Activated naive CD4-positive, alpha-beta T cell treated with Interleukin-2 at 50 U/mL for 16 hours (primary cell): ENCODE measurements around the gene FGFRL1.
"Not testable (repeated sequence)": the region's sequence is repeated elsewhere in the genome, so short reads cannot be mapped to it uniquely, and the experiment has no call there.

ENCODE experiments used
- DNase-seq: peaks from one replicate; pipeline ENCODE4 v3.0.0-alpha.2; 2020

FGFRL1 gene

DNA sequence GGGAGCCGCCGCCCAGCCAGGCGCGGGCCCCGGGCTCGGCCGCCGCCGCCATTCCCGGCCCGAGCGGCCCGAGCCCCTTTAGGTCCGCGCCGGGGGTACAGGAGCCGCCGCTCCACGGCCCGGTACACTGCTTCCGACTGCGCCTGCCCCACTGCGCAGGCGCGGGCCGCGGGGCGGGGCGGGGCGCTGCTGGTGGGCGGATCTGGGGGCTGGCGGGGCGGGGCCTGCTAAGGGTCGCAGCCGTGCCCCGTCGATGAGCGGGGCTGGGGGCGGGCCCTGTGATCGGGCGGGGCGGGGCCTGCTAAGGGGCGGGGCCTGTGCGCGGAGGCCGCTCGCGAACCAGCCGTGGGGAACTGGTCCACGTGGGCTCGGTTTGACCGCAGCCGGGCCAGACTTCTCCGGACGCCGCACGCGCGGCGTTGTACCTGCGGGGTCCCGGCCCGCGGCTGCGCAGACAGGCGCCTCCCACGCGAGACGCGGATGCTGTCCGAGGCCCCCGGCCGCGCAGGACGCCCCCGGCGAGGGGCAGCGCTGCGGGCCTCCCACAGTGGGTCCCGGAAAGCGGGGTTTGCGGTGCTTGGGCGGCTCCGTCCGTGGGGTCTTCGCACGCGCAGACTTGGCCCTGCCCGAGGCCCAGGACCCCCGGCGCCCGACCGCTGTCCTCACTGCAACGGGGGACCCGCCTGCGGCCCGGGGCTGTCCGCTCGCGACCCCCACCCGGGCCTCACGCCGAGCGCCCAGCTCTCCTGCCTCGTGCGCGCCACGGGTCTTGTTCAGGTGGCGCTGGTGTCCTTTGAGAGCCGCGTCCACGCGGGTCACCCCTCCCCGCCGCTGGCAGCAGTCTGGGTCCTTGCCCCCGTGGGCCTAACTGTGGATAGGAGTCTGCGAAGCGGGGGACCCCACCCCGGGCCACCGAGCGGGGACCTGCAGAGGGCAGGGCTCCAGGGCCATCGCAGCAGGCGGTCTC is 37.7 kb upstream of the FGFRL1 start, which contains the start of gene DGKQ:
DGKQ (minus strand) TSS at position 139 of the 967 bp plus-strand sequence; CDS start at position 52, 87 bp downstream.
- peak; percentile 87 for DNase-seq

DNA sequence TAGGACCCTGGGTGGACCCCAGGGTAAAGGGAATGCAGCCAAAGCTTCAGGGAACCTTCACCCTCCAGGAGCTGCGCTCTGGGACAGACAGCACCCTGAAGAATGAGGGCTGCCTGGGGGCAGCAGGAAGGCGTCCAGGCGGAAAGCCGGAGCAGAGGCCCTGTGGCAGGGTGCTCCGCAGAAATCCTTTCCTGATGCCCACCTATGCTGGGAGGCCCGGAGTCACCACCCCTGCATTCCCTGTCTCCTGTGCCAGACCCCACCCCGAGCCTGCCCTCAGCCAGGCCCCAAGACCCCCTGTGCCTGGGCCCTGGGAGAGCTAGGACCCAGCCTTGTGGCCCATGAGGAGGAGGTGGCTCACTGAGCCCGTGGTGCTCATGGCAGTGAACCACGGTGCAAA is 36.8 kb upstream of the FGFRL1 start:
- no peak for DNase-seq

DNA sequence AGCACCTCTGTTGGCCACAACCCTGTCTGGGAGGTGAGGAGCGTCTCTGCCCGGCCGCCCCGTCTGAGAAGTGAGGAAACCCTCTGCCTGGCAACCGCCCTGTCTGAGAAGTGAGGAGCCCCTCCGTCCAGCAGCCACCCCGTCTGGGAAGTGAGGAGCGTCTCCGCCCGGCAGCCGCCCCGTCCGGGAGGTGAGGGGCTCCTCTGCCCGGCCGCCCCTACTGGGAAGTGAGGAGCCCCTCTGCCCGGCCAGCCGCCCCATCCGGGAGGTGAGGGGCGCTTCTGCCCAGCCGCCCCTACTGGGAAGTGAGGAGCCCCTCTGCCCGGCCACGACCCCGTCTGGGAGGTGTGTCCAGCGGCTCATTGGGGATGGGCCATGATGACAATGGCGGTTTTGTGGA is 35.4 kb upstream of the FGFRL1 start:
- DNase-seq: not testable (repeated sequence)

DNA sequence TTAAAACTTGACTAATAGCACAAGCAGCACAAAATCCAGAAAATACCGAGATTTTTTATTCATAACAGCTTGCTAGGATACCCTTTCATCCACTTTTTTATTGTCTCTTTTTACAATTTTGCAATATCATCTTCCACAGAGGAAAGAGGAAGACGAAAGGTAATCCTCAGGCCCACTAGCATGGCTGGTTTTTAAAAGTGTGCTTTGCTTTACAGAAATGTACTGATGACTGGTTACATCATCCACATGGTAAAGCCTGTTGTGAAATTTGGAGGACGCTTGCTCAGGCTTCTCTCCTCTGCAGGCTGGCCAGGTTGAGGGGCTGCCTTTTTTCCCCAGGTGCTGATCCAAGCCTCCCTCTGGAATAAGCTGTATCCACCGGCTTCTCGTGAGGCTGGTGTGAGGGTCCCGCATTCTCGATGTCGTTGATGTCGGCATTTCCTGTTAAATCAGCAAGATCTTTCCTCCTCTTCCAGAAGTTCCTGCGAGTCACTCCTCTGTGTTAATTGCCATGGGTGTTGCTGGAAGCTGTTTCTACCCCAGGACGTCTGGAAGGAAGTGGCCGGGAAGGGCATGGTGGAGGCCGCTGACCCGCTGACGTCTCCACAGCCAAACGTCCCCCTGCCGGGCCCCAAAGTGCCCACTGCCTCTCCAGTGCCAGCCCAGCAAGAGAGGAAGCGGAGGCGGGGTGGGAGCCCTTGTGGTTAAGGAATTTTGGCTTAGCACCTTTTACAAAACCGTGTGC is 32.3 kb upstream of the FGFRL1 start:
- DNase-seq: no peak

DNA sequence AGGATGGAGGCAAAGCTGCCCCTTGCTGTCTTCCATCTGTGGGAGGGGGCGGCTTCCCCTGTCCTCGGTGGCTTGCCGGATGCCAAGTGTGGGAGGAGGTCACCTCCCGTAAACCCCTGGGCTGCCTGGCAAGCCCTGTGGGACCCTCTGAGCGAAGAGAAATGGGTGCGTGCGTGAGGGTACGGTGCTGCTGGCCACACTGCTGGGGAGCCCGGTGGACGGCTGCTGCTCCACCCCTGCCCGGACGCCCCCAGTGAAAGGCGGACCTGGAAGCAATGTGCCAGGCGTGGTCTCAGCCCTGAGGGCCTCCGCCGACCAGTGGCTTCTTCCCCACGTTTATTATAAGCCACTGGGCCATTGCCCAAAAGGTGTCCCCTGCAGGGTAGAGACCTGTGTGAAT is 29.1 kb upstream of the FGFRL1 start:
- DNase-seq: no peak

DNA sequence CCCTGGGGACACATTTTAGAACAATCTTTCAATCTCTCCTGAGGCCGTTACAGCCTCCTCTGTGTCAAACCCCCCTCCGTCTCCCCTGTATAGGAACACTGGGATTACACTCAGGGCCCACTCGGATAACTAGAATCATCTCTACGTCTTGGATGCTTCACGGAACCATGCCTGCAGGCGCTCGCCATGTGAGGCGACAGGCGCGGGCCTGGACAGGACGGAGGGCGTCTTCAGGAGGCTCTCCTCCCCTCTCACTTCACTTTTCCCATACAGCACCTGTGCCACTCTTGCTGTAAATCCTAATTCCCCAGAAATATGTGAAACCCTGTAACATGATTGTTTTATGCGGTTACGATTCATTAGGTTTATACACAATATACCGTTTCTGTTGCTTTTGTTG is 28.6 kb upstream of the FGFRL1 start:
- no peak for DNase-seq

DNA sequence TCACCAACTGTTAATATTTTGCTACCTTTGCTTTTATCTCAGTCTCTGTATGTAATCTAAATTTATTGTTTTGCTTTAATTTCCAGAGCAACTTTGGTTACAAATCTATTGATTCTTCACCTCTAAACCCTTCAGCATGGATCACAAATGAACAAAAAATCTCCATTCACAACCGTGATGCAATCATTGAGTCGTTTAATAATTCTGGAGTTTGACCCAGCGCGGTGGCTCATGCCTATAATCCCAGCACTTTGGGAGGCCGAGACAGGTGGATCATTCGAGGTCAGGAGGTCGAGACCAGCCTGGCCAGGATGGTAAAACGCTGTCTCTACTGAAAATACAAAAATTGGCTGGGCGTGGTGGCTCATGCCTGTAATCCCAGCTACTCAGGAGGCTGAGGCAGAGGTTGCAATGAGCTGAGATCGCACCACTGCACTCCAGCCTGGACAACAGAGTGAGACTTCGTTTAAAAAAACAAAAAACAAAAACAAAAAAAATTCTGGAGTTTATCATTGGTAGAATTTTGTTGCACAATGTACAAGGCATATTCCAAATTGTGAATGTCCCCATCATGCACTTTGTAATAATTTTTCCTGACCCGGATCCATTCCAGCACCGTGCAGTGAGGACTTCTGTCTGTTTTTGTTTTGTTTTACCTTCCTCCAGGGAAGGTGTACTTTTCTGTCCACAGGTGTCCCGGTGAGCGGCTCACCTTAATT is 26.9 kb upstream of the FGFRL1 start:
- DNase-seq: no peak

DNA sequence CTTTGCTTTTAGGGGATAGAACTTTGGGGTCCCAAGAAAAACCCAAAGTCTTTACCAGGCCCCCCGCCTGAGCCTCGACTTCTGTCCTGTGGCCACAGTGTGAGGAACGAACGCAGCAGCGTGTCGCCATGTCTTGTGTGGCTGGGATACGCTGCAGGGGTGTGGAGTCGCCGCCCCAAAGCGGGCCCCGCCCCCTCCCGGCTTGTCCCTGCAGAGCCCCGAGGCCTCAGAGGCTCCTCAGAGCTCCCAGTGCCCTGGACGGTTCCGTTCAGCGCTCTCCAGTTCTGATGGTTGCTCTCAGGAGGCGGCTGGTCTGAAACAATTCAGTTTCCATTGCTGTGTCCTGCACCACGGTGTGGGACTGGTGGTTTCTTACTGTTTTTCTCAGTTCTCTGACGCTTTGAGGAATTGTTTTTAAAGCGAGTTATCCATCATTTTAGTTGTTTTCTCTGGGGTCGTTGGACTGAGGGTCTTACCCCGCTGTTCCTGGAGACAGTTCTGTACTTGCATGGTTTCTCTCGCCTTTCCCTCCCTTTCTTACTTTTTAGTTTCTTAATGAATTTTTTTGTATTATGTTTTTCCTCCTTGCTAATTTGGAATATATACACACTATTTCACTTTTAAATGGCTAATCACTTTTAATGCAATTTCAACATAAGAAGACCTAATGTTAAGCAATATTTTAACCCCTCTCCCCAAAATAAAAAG is 26.1 kb upstream of the FGFRL1 start:
- DNase-seq: peak; percentile 78

DNA sequence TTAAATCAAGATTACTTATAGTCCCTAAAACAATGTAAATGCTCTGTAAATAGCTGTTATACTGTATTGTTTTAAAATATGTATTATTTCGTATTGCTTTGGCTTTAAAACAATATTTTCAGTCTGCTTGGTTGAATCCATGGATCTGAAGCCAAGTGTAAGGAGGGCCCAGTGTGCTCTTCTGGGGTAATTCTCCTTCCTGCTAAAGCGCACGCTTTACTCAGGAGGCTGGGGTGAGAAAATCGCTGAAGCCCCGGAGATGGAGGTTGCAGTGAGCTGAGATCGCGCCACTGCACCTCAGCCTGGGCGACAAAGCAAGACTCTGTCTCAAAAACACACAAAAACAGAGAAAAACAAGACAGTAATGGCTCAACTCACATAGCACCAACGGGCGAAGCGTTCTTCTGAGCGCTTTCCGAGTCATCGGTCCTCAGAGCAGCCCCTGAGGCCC is 25.0 kb upstream of the FGFRL1 start:
- no peak for DNase-seq

DNA sequence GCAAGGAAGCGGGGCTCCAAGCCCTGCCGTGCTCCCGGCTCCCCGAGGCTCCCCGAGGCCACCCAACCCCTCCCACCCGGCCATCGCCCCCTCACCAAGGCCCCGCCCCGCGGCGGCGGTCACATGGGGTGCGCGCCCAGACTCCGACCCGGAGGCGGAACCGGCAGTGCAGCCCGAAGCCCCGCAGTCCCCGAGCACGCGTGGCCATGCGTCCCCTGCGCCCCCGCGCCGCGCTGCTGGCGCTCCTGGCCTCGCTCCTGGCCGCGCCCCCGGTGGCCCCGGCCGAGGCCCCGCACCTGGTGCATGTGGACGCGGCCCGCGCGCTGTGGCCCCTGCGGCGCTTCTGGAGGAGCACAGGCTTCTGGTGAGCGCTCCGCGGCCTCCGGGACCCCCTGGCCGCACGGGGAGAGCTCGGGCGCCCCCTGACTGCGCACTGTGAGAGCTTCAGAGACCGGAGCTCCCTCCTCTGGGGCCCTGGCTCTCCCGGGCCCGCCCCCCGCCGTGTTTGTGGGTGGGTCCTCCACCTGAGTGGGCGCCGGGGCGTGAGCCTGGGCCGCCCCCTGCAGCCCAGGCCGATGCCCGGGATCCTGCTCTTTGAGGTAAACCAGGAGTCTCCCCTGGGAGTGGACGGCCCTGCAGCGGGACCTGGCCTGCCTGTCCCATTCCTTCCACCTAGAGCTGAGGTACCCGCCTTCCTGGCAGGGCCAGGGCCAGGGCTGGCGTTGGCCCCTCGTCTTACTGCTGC is 24.4 kb upstream of the FGFRL1 start, which contains the start of gene IDUA:
IDUA (plus strand) TSS at position 166 of the 745 bp plus-strand sequence; CDS start at position 207, 41 bp downstream.
- peak; percentile 87 for DNase-seq

DNA sequence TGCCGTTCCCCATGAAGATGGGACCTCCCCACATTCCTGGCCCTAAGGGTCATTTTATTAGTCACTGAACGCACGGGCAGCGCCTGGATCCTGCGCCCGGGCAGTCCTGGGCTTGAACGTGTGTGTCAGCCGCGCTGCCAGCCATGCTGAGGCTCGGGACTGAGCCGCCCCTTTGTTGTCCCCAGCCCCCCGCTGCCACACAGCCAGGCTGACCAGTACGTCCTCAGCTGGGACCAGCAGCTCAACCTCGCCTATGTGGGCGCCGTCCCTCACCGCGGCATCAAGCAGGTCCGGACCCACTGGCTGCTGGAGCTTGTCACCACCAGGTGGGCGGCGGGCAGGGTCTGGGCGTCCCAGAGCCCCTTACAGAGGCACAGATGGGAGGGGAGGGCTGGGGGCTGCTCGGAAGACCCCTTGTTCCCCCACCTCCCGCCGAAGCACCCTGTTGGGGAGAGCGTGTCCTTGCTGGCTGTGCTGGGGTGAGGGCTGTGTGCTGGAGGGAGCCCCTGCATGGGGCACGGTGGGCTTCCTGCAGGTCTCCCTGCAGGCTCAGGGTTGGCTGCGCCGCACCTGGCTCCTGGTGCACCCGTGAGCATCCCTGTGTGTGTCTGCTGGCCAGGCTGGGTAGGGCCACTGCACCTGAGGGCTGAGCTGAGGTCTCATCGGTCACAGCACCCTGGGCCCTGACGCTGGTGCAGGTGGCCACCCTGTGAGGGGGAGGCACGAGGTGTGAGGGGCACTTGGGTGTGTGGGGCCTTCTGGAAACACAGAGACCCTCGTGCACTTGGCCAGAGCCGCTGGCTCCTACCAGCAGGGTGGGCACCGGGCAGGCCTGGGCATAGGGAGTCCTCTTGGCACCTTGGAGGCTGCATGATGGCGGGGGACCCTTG is 23.6 kb upstream of the FGFRL1 start:
- no peak for DNase-seq

DNA sequence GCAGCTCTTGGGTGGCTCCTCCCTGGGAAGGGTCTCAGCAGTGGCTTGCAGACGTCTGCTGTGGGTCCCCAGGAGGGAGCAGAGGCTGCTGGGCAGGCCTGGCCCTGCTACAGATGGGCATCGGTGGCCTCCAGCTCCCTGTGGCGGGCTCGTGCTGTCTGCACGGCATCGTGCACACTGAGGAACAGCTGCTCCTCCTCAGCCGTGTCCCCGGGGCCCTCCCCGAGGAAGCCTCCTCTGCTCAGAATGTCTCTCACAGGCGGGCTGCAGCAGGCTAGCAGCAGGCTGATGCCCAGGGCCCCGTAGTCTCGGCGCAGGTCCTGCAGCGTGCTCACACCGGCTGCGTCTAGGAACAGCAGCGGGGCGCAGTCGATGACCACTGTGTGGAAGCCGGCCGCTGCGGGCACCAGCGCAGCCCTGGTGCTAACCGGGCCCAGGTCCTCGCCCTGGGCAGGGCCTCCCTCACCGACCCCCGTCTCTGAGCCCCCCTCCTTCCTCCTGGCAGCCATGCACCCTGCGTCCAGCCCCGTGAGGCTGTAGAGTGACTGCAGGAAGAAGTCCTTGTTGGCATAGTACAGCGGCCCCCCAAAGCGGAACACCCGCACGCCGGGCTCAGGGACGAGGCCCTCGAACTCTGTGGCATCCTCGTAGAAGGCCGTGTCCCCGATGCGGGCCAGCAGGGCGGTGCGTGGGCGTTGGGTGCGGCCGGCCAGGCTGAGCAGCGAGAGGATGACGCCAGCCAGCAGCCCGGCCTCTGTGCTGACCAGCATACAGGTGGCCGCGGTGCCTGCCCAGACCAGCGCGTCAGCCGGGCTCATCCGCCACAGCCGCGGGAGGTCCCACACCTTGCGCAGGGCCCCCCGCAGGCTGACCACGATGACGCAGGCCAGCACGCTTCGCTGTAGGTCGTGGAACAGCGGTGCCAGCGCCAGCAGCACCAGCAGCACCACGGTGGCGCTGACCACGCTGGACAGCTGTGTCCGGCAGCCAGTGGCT is 22.4 kb upstream of the FGFRL1 start:
- no peak for DNase-seq

DNA sequence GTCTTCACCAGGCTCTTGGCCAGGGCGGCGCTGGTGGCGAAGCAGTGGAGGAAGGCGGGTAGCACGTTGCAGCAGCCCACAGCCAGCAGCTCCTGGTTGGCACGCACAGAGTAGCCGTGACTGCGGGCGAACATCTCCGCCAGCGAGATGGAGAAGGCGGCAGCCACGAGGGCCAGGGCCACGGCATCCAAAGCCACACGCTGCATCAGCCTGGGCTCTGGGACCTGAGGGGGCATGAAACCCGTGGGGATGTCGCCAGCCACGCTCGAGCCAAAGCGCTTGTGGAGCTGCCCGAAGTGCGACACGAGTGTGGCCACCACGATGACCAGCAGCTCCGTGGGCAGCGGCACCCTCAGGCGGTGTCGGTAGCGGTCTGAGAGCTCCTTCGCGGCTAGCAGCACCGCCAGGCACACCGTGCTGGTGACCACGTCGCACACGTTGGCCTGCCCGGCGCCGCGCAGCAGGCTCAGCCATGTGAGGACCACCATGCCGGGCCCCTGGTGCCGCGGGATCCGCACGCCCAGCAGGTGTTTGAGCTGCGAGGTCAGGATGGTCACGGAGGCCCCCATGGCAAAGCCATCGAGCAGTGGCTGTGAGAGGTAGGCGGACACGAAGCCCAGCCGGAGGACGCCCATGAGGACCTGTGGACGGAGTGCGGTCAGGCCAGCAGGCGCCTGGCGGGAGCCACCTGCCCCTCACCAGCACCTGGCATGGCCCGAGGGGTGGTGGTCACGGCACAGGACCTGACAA is 21.5 kb upstream of the FGFRL1 start:
- DNase-seq: no peak

DNA sequence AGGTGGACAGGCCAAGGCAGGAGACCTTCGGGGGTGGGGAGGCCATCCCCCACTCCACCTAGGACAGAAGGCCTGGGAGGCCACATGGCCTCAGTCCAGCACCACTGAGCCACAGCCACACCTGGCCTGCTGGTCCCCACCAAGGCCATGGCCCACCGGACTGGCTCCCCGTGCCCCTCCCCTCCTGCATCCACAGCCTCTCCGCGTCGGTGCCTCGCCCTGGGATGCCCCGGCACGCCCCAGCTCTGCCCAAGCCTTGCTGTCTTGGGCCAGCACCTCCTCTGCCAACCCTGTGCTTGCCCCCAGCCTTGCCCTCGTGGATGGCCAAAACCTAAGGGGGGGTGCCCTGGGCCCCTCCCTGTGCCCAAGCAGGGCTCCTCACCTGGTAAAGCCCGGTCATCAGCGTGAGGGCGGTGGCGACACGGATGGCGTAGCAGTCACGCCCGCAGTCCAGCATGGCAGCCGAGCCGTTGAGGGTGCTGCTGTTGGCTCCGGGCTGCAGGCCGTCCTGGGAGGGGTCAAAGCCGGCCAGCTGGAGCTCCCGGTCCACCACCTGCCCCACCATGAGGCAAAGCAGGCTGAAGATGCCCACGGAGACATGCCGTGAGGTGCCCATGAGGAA is 20.6 kb upstream of the FGFRL1 start:
- DNase-seq: no peak

DNA sequence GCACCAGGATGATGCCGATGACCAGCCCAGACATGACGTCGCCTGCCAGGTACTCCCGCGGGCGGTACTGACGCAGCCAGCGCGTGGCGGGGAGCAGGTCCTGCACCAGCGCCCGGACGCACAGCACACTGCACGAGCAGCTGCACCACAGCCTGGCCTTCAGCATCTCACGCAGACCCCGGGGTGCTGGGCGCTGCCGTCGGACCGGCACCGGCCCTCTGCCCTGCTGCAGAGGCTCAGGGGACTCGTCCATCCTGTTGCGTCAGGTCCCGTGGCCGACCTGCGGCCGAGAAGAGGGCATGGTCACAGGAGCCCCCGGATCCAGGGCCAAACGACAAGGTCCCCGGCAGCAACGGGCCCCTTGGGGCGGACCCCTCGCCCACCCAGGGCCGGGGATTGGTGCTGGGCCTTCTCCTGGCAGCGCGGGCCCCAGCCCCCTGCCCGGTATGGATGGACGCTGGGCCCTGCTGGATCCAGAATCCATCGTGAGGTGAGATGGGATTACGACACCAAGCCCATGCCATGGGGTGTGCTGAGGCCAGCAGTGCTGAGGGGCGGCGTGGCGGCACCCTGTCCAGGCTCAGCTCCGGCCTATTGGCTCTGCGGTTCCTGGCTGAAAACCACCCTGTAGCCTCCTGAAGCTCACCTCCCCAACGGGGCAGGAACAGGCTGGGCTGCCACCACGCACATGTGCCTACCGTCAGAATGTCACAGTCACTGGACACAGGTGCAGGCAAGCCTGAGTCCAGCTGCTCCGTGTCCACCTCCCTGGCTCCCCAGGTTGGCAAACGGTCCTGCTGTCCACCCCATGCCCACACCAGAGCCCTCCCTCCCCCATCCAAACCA is 19.8 kb upstream of the FGFRL1 start:
- no peak for DNase-seq

DNA sequence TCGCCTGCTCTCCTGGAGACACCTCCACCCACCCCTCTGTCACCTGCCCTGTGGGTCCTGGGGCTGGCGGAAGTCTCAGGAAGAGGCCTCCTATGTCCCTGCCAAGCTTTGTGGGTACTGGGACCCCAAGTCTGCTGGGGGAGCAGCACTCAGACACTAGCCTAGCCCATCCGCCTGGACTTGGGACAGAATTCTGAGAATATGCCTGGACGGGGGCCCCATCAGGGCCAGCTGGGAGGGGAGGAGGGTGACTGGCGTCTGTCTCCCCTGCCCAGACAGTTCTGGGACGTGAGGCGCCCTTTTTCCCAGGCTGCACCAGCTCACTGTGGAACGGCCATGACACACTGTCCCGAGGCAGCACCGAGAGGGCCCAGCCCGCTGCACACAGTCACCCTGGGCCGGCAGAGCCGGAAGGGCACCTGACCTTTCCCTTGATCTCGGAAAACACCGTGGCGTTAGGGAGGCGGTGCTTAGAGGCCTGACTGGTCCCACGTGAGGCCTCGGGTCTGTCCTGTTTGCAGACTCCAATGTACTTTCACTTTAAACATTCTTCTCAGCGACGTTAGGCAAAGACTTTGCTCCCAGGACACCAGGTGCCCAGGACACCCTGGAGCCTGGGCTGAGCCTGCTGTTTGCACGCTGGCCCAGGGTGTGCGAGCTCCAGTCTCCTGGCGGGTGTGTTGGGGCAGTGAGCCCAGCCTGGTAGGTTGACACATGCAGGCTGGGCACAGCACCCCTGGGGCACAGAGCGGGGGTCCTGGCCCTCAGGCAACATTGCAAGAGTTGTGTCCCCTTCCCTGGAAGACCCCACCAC is 18.9 kb upstream of the FGFRL1 start:
- no peak for DNase-seq
